GM19240 (cell line): ENCODE measurements around the gene ERCC1.
"Not testable (repeated sequence)": the region's sequence is repeated elsewhere in the genome, so short reads cannot be mapped to it uniquely, and the experiment has no call there.

Experiments used
- DNase-seq: peaks from one replicate; pipeline ENCODE4 v3.0.0; 2011; ENCODE audit warnings: low spot score; ENCODE audit not compliant: insufficient read length

ERCC1 gene

DNA sequence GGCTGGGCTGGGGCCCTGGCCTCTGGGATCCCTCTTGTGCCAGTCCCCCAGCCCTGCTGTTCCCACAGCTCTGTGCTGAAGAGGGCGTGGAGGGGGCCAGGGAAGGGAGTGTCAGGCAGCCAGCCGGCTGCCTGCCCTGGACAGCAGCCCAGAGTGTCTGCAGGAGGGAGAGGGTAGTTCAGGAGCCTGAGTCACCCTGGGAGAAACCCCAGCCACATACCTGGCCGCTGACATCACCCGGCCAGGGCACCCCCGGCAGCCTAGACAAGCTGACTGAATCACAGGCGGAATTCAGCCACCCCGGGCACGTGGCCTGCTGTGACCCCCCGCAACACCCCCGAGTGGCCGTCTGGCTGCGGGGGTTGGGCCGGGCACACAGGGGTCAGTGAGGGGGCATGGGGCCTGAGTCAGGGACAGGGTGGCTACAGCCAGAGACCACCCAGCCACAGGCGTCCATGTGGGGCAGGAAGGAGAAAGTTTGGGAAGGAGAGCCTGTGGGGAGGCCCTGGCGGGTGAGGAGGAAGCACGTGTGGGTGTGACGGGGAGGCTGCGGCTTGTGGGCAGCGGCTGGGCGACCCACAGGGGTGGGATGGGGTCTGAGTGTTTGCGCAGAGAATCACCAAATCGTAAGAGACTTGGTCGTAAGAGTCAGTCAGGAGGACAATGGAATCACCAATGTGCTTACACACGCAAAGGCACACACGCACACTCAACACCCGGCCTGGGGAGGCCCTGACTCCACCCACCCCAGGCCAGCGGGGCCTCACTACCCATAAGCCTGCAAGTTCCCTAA is 32.2 kb upstream of the ERCC1 start:
- no peak for DNase-seq

DNA sequence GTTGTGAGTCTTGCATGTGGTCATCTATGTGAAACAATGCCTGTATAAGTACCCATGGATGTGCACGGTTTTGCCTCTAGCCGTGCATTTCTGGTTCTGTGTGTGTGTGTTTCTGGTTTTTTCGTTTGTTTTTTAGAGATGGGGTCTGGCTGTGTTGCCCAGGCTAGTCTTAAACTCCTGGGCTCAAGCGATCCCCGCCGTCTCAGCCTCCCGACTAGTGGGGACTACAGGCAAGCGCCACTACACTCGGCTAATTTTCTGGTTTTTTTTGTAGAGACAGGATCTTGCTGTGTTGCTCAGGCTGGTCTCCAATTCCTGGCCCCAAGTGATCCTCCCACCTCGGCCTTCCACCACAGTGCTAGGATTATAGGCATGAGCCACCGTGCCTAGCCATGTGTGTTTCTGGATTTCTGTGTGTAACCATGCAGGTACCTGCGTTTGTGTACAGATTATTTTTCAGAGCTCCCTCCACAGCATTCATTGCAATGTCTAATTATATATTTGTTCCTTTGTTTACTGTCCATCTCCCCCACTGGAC is 28.2 kb upstream of the ERCC1 start:
- no peak for DNase-seq

DNA sequence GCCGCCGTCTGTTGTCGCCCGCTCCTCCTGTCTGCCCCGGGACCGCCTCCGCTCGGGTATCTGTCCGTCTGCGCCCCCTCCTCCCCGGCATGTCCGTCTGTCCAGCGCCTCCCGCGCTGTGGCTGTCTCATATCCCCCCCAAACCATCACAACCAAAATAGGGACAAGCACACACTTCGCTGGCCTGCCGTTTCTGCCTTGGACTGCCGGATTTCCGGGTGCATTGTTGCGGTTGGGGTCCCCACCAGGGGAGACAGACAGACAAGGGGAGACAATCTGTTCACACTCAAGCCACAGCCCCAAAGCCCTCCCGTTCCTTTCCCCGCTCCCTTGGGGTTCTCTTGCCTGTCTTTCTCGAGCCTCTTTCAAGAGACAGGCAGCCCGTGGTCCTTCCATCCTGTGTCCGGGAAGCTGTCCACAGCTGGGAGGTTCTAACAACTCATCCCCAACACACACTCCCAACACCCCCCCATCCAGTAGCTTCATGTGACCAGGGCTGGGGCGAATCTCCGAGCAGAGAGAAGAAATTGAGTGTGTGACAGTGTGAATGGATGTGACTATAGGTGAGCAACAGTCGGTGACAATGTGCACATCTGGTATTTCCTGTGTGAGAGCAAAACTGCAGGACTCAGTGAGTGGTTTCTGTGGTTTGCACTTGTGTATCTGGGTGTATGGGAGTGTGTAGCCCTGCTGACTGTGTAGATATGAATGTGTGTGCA is 27.6 kb upstream of the ERCC1 start:
- no peak for DNase-seq

DNA sequence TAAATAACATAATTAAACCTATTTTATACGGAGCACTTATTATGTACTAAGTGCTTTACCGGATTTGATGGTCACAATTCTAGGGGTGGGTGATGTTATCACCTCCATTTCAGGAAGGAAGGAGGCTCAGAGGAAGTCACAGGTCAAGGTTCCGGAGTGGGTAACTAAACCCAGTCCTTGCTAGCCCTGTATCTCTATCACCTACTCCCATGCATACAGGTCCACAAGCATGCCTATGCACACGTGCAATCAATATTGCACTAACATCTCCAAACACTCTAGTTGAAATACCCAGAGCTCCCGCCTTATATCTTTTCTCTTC is 26.3 kb upstream of the ERCC1 start:
- no peak for DNase-seq

DNA sequence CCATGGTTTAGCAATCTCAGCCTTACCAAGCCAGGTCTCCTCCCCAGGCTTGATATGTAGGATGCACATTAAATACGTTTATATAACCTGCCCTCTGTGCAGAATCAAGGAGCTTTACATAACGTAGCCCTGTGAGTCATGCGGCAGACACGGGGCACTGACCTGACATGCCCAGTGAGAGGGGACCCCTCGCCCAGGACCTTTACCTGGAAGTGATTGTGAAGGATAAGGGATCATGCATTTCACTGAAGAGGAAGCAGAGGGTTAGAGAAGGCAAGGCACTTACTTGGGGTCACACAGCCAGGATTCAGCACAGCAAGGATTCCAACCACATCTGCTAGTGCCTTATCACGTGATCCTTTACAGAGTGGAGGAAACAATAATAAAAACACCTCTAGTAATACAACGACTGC is 25.2 kb upstream of the ERCC1 start:
- DNase-seq = no peak

DNA sequence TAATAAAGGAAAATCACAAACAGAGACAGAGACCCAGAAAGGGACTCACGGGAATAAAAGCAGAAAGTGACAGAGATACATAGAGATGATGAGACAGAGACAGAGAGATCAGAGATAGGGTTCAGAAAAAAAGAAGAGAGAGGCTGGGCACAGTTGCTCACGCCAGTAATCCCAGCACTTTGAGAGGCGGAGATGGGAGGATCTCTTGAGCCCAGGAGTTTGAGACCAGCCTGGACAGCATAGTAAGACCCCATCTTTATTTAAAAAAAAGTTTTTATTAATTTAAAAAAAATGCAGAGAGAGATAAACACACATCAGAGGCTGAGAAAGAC is 24.7 kb upstream of the ERCC1 start:
- no peak for DNase-seq

DNA sequence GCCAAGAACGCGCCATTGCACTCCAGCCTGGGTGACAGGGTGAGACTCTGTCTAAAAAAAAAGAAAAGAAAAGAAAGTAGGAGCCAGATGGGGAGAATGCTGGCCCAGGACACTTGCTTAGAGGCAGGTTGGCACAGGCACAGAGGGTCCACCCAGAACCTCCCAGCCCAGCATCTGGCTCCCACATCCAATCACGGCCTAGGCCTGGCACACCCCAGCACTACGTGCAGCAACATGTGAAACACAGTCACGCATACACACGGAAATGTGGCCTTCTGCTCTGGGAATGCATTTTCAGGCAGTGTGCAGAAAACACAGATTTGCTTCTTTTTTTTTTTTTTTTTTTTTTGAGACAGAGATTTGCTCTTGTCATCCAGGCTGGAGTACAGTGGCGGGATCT is 23.2 kb upstream of the ERCC1 start:
- no peak for DNase-seq

DNA sequence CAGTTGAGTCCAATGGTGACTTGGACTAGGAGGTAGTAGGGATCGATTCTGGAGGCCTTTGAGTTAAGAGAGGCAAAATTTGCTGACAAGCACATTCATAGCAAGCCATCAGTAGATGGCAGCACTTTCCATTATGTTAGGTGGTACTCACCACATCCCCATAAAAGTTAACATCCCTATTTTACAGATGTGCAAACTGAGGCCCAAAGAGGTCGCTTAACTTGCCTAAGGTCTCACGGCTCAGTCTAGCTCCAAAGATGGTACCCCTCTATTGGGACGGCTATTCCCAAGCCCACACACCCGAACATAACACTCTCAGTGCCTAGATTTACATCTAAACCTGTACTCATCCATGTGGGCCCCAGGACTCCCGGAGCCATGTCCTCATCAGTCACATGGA is 22.6 kb upstream of the ERCC1 start:
- no peak for DNase-seq

DNA sequence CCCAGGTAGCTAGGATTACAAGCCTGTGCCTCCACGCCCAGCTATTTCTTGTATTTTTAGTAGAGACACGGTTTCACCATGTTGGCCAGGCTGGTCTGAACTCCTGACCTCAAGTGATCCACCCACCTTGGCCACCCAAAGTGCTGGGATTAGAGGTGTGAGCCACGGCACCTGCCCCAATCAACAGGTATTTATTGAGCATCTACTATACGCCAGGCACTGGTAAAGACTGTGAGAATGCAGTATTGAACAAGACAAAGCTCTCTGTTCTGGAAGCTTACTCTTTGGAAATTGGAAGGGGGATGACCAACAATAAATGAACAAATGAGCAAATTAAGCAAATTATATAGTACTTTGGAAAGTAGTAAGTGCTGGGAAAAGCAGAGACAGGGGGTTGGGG is 21.4 kb upstream of the ERCC1 start:
- DNase-seq = no peak

DNA sequence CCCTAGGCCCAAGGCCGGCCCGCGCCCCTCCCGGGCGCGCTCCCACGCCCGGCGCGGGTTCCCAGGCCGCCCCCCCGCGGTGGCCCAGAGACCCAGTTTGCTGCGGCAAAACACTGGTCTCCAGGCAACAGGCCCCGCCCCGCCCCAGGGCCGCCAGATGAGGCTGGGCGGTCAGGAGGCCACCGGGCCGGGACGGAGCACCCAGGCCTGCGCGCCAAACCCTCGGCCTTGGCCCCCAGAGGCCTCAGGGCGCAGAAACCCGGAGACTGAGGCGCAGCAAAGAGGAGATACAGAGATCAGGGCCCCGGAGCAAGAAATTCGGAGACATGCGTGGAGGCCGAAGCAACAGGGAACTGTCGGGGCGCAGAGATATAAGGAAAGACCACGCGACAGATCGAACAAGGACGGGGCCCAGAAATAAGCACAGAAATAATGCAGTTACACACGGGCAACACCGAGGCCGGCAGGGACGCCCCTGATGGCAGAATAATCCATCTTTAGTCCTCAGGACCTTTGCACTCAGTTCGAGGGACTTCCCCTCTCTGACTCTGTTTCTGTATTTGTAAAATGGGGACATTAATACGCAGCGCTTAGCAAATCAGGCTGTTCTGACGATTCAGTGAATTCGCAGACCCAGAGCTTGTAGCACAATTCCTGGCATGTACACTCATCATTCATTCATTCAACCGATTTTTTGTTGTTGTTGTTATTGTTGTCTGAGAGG is 20.8 kb upstream of the ERCC1 start:
- no peak for DNase-seq

DNA sequence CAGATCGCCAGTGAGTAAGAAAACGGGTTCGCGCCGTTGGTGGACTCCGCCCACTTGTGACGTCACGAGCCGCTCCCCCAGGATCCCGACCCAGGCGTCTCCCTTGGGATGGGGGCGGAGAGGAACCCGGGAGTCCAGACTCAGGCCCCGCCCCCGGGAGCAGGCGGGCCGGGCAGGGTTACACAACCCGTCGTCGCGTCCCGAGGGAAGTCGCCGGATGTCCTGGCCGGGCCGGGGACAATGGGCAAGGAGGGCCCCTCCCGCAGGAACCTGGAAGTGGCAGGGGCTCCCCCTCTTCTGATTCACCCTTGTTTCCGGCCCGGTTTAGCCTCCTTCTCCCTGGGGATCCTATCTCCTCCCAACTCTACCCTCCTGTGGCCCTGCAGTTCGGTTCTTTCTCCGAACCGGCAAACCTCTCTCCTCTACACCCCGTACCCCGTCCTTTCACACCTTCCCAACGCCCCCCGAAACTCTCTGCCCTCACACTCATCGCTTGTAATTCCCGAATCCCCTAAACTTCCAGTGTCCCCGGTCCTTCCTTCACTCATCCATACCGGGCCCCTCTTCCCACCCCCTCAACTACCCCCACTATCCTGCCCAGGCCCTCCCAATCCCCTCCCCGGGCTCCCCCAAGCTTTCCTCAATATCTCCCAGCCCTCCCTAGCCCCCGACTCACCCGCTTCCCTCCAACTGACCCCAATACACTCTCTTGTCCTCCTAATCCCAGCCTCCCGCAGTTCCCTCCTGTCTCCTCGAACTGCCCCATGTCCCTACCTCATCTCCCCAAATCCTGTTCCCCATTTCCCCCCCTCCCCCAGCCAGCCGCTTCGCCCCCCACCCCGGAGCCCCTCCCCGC is 20.0 kb upstream of the ERCC1 start:
- DNase-seq = no peak

DNA sequence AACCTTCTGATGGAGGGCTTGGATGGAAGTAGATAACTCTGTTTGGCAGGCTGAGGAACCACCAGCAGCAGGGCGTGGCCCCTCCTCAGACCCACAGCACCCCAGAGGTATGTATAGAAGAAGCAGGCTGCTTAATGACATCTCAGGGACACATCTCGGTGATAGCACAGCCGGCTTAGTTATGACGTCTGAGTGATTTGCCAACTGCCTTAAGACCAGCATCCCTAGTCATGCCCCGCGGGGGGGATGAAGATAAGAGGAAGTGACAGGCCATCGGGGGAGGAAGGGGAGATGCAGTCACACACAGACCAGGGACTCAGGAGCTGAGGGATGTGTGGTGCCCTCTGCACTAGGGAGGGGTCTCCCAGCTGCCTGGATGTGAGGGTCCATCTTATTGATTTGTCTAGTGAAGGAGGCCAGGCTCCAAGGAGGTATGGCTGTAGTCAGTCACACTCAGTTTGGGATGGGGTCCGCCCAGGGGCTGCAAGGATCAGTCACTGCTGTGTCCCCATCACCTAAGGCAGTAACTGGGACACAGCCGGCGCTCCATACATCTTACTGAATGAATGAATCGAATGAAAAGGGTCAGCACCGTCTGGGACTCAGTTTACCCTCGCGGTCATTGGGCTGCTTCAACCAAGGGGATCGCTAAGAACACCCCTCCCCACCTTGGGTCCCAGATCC is 19.2 kb upstream of the ERCC1 start:
- no peak for DNase-seq

DNA sequence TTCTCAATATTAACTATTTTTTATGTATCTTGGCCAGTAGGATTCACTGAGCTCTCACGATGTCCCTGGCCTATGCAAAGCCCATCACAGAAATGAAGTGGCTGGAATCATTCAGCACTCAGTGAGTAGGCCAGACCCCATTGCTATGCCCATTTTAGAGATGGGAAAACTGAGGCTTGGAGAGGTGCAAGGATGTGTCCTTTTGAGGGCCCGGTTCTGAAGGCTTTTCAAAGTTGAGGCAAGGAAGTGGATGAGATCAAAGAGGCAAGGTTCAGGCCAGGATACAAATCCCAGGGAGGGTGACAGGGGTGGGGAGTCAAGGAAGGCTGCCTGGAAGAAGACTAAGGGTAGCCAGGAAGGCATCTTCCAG is 18.7 kb upstream of the ERCC1 start:
- DNase-seq = no peak

DNA sequence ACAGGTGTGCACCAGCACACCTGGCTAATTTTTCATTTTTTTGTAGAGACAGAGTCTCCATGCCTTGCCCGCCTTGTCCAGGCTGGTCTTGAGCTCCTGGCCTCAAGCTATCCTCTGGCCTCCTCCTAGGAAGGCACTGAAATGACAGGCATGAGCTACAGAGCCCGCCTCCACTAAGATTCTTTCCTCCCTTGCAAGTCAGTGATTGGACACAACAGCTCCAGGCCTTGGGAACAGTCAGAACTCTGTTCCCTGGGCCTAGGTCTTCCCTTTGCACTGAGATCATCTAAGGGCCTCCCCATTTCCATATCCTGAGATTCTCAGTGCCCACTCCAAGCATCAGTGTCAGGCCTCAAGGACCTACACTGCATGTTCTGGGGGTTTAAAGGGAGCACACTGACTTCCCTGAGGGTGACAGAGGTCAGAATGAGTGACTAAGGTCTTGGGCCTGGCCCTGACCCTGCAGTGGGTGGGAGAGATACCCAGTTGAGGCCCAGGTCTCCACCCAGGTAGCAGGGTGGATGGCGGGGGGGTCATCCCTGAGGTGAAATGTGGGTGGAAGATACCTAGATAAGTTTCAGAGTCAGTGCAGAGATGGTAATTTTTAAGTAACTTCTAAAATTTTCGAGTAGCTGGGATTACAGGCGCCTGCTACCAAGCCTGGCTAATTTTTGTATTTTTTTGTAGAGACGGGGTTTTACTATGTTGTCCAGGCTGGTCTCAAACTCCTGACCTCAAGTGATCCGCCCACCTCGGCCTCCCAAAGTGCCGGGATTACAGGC is 17.3 kb upstream of the ERCC1 start:
- no peak for DNase-seq

DNA sequence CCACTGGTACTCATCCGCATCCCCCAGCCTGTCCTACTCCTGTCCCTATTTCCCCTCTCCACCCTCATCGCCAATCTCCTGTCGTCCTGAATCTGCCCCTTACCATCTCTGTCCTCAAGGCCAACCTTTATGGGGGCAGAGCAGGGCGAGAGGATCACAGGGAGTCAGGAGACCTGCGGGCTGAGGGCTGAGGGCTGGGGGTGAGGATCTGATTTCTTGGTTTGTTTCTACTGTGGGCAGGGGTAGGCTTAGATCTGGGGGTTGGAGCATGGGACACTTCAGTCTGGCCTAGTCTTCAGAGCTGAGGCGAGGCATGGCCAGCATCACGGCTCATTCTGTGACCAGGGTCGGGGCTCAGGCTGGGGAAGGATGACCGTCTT is 16.5 kb upstream of the ERCC1 start:
- no peak for DNase-seq

DNA sequence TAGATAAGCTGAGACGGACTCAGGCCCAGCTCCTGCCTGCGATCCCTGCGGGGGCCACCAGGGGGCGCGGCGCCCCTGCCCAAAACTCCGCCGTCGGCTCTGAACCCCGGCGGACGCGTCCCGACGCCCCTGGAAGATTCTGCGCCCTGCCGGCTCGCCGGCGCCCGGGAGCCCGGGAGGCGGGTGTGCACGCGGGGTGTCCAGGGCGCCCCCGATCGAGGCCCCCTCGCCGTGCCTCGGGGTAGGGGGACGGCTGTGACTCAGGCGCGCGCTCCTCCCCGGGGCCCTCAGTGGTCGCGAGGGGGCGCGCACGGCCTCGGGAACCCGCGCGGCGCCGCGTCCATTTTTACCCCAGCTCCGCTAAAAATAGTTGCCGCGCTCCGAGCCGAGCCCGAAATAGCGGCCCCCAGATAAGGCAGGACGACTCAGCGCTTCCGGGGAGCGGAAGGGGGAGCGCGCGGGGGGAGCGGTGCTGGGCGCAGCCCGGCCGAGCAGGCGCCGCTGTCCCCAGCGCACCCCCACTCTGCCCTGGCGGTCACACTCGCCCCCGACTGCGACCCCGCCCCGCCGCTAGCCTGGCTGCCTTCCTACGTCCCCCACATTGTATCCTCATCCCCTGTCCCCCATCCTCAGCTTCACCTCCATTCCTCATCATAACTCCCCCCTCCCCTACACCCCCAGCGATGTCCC is 16.0 kb upstream of the ERCC1 start:
- peak; percentile 78 for DNase-seq

DNA sequence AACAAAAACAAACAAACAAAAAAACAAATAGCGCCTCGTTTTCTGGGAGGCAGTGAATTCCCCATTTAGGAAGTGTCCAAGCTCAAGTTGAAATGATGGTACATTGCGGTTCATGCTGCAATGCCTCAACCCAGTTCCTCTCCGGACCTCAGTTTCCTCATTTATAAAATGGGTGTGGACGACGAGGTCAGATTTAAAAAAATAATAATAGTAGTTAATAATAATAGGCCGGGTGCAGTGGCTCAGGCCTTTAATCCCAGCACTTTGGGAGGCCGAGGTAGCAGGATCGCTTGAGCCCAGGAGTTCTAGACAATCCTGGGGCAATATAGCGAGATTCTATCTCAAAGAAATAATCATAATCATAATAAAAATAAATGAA is 15.5 kb upstream of the ERCC1 start:
- no peak for DNase-seq

DNA sequence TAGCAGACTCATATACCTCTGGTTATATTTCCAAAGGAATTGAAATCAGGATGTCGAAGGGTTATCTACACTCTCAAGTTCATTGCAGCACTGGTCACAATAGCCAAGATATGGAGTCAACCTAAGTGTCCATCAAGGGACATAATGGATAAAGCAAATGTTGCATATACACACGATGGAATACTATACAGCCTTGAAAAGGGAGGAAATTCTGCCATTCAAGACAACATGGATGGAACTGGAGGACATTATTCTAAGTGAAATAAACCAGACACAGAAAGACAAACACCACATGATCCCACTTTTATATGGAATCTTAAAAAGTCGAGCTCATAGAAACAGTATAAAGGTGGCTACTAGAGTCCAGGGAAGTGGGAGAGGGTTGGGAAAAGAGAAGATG is 13.6 kb upstream of the ERCC1 start:
- no peak for DNase-seq

DNA sequence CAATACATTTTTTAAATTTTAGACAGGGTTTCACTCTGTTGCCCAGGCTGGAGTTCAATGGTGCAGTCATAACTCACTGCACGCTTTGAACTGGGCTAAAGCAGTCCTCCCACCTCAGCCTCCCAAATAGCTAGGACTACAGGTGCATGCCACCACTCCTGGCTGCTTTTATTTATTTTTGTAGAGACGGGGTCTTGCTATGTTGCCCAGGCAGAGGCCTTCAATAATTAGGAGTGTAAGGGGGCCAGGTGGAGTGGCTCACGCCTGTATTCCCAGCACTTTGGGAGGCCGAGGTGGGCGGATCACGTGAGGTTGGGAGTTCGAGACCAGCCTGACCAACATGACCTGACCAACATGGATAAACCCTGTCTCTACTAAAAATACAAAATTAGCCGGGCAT is 8.8 kb upstream of the ERCC1 start:
- not testable (repeated sequence) for DNase-seq

DNA sequence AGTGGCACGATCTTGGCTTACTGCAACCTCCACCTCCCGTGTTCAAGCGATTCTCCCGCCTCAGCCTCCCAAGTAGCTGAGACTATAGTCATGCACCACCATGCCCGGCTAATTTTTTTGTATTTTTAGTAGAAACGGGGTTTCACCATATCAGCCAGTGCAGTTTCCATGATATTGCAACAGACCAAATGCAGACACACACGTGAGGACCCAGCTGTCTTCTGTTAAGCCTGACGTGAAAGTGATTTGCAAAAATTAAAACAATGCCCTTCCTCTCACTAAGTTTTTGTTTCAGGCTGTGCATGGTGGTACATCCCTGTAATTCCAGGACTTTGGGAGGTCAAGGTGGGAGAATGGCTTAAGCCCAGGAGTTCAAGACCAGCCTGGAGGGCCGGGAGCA is 7.3 kb upstream of the ERCC1 start:
- DNase-seq = not testable (repeated sequence)
